Measurements from ENCODE around the gene CAMSAP1.

CAMSAP1 gene

GRCh38 chr9:135850737-135851136 lies 56.6 kb downstream of the CAMSAP1 start:
- Histone ChIP-seq H3K9me3 (ENCODE audit: low read length) (no peaks in the 10 kb centered on the region), H3K4me1 (ENCODE audit: insufficient read depth, low read length, severe bottlenecking) (peaks cover 24% of the 10 kb centered on the region), H3K27ac (ENCODE audit: low read depth, low read length, poor library complexity, severe bottlenecking) (no peak overlapping the region), H3K79me2 (ENCODE audit: insufficient read depth, low read length) (no peaks in the 10 kb centered on the region), H4K20me1 (ENCODE audit: insufficient read depth, low read length) (no peaks in the 10 kb centered on the region), H3K4me2 (ENCODE audit: low read length) (no peak overlapping the region), H3K4me3 (ENCODE audit: low read depth, low read length, poor library complexity, severe bottlenecking) (no peak overlapping the region), H3K36me3 (ENCODE audit: insufficient read depth, low read length) (peaks cover 5% of the 10 kb centered on the region; the same call in 1 of the 2 replicates), H2AFZ (ENCODE audit: low read length) (no peak overlapping the region), H3K9me2 (ENCODE audit: low read depth, low read length) (no peaks in the 10 kb centered on the region), H3F3A (ENCODE audit: insufficient read depth, low read length) (no peaks in the 10 kb centered on the region), H3K27me3 (ENCODE audit: insufficient read depth, low read length) (no peaks in the 10 kb centered on the region), H3K9ac (ENCODE audit: low read length) (no peak overlapping the region)
- TF ChIP-seq, protein P1, sequence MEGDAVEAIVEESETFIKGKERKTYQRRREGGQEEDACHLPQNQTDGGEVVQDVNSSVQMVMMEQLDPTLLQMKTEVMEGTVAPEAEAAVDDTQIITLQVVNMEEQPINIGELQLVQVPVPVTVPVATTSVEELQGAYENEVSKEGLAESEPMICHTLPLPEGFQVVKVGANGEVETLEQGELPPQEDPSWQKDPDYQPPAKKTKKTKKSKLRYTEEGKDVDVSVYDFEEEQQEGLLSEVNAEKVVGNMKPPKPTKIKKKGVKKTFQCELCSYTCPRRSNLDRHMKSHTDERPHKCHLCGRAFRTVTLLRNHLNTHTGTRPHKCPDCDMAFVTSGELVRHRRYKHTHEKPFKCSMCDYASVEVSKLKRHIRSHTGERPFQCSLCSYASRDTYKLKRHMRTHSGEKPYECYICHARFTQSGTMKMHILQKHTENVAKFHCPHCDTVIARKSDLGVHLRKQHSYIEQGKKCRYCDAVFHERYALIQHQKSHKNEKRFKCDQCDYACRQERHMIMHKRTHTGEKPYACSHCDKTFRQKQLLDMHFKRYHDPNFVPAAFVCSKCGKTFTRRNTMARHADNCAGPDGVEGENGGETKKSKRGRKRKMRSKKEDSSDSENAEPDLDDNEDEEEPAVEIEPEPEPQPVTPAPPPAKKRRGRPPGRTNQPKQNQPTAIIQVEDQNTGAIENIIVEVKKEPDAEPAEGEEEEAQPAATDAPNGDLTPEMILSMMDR (IDR thresholded peaks at IDR 0.05; ENCODE audit: low read length): no peak
- TF ChIP-seq EZH2 (IDR thresholded peaks at IDR 0.05; ENCODE audit: borderline replicate concordance, low read length): no peak

DNA sequence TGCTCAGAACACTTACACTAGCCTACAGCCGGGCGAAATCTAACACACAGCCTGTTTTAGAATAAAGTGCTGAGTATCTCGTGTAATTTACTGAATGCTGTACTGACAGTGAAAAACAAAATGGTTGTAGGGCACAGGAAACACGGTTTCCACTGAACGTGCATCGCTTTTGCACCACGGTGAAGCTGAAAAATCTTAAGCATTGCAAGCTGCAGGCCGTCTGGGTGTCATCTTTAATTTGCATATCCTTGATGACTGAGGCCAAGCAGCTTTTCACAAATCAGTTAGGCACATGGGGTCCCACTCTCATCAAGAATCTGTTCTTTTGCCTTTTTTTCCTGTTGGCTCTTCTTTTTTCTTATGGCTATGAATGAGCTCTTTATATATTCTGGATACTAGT lies 58.2 kb downstream of the CAMSAP1 start:
- no peak overlapping the region for H2AFZ ChIP-seq (ENCODE audit: low read length)
- no peaks in the 10 kb centered on the region for H3F3A ChIP-seq (ENCODE audit: insufficient read depth, low read length)
- H3K4me3 ChIP-seq (ENCODE audit: low read depth, low read length, poor library complexity, severe bottlenecking): peak overlapping the region; percentile 27
- H3K4me1 ChIP-seq (ENCODE audit: insufficient read depth, low read length, severe bottlenecking): peaks cover 24% of the 10 kb centered on the region
- no peaks in the 10 kb centered on the region for H3K27me3 ChIP-seq (ENCODE audit: insufficient read depth, low read length)
- peak overlapping the region; percentile 89 for H3K27ac ChIP-seq (ENCODE audit: low read depth, low read length, poor library complexity, severe bottlenecking)
- peaks cover 5% of the 10 kb centered on the region for H3K36me3 ChIP-seq (ENCODE audit: insufficient read depth, low read length)
- no peaks in the 10 kb centered on the region for H4K20me1 ChIP-seq (ENCODE audit: insufficient read depth, low read length)
- H3K4me2 ChIP-seq (ENCODE audit: low read length): peak overlapping the region; percentile 57
- no peaks in the 10 kb centered on the region for H3K9me3 ChIP-seq (ENCODE audit: low read length)
- H3K9me2 ChIP-seq (ENCODE audit: low read depth, low read length): no peaks in the 10 kb centered on the region
- peak overlapping the region; percentile 38; the same call in 1 of the 2 replicates for H3K9ac ChIP-seq (ENCODE audit: low read length)
- H3K79me2 ChIP-seq (ENCODE audit: insufficient read depth, low read length): no peaks in the 10 kb centered on the region
- TF ChIP-seq, protein P1 (IDR thresholded peaks at IDR 0.05; ENCODE audit: low read length): no peak
- TF ChIP-seq EZH2 (IDR thresholded peaks at IDR 0.05; ENCODE audit: borderline replicate concordance, low read length): no peak

DNA sequence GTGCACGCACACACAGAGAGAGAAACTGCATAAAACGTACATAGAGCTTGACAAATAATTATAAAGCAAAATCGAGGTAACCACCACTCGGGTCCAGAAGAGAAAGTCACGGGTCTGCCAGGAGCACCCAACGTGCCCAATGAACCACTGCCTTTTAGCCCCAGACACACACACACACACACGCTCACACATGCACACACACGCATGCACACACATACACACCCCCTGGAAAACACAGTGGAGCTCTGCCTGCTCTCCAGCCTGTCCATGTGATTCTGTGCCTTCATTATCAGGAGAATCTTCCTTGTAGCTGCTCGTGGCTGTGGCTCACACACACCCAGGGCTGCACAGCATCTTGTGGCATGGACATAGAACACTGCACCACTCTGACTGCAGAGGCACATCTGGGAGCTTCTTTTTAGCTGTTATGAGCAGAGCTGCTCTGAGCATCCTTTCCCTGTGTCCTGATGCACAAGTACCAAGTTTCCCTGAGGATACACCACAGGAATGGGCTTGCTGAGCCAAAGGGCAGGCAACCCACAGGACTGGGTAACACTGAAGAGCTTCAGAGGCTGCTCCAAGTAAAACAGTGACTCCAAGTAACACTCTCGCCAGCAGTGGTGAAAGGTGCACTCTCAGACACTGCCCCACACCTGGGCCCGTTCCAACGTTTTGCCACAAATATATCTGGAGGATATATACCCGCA lies 58.9 kb downstream of the CAMSAP1 start:
- Histone ChIP-seq H3K9me2 (ENCODE audit: low read depth, low read length) (no peaks in the 10 kb centered on the region), H4K20me1 (ENCODE audit: insufficient read depth, low read length) (no peaks in the 10 kb centered on the region), H3K9ac (ENCODE audit: low read length) (peak overlapping the region; percentile 38; the same call in 1 of the 2 replicates), H3K36me3 (ENCODE audit: insufficient read depth, low read length) (peaks cover 5% of the 10 kb centered on the region), H3K27me3 (ENCODE audit: insufficient read depth, low read length) (no peaks in the 10 kb centered on the region), H3K27ac (ENCODE audit: low read depth, low read length, poor library complexity, severe bottlenecking) (peak overlapping the region; percentile 89), H3K4me1 (ENCODE audit: insufficient read depth, low read length, severe bottlenecking) (peaks cover 24% of the 10 kb centered on the region), H3K4me3 (ENCODE audit: low read depth, low read length, poor library complexity, severe bottlenecking) (peak overlapping the region; percentile 27), H2AFZ (ENCODE audit: low read length) (no peak overlapping the region), H3K79me2 (ENCODE audit: insufficient read depth, low read length) (no peaks in the 10 kb centered on the region), H3F3A (ENCODE audit: insufficient read depth, low read length) (no peaks in the 10 kb centered on the region), H3K9me3 (ENCODE audit: low read length) (no peaks in the 10 kb centered on the region), H3K4me2 (ENCODE audit: low read length) (peak overlapping the region; percentile 57)
- TF ChIP-seq, protein P1 (IDR thresholded peaks at IDR 0.05; ENCODE audit: low read length): no peak
- TF ChIP-seq EZH2 (IDR thresholded peaks at IDR 0.05; ENCODE audit: borderline replicate concordance, low read length): no peak
